NCI-H345 (cell line): Measurements from ENCODE around the gene UBE2J2.
A peak's percentile ranks its signal among the peaks of the same experiment; 100 is the strongest.
"Not testable (repeated sequence)": the region's sequence is repeated elsewhere in the genome, so short reads cannot be mapped to it uniquely, and the experiment has no call there.

ENCODE experiments used
- DNase-seq: peaks from one replicate; lab custom pipeline; 2025; lab: John Stamatoyannopoulos, UW

Gene UBE2J2

DNA sequence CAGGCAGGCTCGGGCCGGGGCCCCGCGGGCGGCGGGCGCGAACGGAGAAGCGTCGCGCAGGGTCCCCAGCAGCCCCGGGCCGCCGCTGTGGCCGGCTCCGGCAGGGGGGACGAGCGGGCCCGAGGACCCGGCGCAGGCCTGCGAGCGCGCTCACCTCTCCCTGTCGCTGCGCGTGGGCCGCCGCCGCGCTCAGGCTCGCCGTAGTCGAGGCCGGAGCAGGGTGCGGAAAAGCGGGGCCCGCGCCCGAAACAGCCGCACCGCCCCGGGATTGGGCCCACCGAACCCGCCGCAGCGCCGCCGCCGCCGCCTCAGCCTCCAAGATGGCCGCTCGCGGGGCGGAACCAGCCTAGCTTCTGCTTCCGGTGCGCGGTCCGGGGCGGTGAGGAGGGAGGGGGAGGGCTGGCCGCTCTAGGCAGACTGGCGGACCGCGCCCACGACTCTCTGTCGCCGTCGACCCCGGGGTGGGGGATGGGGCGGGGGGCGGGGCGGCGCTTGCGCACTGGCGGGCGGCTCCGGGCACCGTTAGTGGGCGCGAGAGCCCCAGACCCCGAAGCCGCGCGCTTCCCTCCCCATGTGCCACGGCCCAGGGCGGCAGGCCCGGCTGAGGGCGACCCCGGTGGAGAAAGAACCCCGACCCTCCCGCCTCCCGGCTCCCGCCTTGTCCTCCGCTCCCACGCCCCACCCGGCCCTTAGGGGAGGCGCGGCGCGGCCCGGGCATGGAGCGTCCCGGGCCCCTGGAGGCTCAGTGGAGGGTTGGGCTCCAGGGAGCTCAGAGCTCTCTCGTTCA, at the start of gene UBE2J2:
TSS of gene UBE2J2 (minus strand) at position 343 of the 787 bp plus-strand sequence. CDS start 5,862 bp downstream, outside the sequence.
- peak; percentile 91 for DNase-seq

DNA sequence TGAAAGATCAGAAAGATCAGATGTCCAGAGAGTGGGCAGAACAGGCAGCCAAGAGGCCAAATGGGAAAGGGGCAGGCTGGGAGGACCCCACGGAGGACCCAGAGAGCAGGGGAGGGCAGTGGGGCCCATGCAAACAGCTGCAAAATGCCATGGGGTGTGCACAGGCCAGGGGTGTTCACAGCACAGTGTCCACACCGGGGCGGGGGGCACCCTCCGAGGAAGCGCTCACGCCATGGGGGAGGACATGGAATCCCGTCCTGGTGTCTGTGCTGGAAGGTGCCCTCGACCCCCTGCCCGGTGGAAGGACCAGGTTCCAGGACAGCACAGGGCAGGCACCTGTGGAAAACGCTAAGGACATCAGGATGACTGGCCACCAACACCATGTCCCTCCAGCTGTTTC, 49.3 kb upstream of the UBE2J2 start:
- DNase-seq = no peak

GRCh38 chr1:1322418-1322817, 48.8 kb upstream of the UBE2J2 start:
- no peak for DNase-seq

DNA sequence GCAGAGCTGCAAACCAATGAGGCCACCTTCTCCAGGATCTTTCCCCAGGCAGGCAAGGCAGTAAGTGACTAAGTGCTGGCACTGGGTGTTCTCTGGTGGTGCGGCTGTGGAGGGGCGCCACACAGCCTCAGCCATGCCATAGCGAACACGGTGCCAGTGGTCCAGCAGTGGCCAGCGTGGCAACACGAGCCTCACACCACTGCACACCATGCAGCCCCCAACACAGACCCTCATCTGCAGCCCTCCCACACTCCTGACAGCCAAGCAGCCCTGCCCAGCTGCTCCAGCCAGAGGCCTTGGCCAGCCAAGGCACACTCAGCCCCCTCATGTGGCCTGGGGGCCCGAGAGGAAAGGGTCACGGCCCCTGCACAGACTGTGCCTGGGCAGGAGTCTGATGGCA, 47.8 kb upstream of the UBE2J2 start:
- DNase-seq = no peak

DNA sequence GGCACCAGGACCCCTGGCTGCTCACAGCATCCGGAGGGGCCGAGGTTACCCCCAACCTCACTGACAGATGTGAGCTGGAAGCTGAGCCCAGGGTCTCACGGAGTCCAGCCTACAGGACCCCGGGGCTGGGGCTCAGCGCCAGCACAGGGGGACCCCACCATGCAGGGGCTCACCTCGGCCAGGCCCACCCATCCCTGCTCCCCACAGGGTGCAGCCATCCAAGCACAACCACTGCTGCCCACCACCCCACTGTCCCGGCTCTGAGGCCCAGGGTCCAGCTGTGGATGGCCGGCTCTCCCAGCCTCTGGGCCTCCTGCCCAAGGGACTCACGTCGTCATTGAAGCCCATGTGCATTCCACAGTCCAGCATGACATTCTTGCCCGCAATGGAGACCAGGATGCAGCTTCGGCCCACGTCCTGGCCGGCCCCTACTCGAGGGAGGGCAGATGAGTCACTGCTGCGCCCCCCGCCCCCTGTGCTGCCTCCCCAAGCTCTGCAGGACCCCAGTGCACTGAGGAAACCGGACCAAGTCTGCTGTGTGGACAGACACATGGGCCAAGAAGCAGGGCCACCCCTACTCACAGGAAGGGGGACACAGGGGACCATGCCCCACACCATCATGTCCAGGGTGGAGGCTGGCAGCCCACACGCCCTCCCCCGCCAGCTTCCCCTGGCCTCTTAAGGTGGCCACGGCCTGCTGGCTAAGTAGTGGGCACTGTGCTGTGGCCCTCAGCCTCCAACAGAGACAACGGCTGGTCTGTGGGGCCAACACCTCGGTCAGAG, 47.2 kb upstream of the UBE2J2 start:
- no peak for DNase-seq

DNA sequence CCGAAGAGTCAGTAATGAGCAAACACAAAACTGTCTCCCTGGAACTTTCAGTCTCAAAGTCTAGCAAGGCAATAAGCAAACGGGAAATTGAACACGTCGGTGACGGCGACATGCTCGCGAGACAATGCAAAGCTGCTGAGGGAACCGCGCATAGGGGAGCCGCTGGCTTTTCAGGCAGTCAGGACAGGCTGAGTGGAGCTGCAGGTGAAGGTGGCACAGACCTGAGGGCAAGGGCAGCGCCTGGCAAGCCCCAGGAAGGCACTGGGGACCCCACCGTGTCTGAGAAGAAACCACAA, 45.9 kb upstream of the UBE2J2 start:
- no peak for DNase-seq

DNA sequence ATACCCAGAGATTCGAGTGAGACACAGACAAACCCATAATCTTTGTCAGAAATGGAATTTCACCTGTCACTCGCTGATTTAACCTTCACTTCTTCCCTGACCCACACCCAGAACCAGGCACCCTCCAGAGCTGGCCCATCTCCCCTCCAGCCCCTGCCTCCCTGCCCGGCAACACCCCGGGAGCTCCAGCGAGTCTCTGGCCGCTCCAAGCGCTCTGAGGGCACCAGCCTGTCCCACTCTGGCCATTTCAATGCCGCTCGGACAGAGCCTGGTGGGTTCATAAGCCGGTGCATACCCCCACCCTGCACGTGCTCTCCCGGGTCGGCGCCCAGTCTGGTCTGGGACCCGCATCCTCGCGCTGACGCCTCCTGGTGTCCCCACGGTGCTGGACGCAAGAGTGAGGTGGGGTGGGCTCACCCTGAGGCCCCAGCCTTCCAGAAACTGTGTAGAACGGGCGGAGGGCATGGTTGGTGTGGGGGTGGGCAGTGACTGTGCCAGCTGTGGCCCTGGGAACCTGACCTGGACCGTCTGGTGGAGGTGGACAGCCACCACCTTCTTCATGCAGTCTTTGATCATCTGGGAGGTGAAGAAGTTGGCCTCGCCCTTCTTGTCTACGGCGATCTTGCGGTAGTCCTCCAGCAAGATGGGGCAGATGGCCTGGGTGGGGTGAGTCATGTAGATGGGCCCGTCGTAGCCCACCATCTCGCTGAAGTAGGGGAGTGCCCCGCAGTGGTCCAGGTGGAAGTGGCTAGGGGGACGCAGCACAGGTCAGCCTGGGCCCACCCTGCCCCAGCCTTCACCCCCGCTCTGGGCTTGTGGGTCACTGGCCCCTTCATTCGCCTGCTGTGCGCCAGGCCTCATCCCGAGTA, 45.4 kb upstream of the UBE2J2 start:
- no peak for DNase-seq

- DNase-seq = peak; percentile 79
These were observed 44.5 kb upstream of the UBE2J2 start for GRCh38 chr1:1318131-1318652.

DNA sequence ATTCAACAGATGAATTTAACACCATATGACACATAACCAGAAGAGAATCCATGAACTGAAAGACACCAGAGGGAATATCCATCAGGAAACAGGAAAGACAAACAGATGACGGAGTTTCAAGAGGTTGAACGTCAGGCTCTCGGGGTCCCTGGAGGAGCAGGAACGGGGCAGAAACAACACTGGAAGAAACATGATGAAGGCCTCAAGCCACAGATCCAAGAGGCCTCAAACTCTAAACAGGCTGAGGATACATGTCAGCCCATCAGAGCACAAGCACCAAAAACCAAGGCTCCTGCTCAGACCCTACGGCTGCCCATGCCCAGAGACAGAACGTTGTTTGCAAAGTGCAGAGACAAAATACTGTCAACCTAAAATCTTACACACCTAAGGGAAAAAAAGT, 43.8 kb upstream of the UBE2J2 start:
- no peak for DNase-seq

GRCh38 chr1:1316199-1316598, 42.5 kb upstream of the UBE2J2 start:
- not testable (repeated sequence) for DNase-seq

DNA sequence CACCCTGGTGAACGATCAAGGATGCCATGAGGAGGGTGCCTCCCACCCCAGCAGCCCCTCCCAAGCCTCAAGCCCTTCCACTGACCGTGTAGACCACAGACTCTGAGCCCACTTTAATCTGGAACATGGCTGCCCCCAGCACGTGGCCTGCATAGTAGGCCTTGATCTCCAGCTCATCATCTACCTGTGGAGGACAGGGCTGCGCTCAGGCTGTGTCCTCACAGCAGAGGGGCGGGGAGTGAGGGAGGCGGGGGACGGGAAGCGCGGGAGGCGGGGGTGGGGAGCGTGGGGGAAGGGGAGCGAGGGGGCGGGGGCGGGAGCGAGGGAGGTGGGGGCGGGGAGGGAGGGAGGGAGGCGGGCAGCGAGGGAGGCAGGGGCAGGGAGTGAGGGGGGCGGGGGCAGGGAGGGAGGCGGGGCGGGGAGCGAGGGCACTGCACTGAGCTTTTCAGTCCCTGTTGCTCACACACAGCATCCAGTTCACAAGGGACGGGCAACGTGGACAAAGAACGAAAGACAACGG, 41.8 kb upstream of the UBE2J2 start:
- no peak for DNase-seq

DNA sequence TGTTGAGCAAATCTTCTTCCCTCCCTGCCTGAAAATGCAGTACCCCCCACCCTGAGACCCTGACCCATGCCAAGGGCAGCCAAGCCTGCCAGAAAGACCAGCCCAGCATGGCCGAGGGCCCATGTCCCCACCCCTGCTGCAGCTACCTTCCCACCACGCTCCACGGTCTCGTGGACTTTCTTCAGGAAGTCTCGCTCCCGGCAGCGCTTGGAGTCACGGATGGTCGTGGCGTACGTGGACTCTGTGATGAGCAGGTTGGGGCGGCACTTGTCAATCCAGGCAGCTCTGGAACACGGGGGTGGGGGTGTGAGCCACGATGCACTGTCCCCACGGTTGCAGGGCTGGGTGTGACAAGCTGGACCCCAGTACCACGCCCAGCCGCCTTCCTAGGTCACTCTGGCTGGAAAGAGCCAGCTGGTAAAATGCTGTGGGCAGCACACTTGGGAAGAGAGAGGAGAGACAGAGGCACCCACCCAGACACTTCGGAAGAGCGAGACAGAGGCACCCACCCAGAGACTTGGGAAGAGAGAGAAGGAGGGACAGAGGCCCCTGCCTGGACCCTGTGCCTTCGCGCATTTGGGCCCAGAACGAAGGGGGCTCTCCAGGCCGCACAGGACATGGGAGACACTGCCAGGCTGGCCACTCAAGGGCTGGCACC, 41.2 kb upstream of the UBE2J2 start:
- DNase-seq = no peak

DNA sequence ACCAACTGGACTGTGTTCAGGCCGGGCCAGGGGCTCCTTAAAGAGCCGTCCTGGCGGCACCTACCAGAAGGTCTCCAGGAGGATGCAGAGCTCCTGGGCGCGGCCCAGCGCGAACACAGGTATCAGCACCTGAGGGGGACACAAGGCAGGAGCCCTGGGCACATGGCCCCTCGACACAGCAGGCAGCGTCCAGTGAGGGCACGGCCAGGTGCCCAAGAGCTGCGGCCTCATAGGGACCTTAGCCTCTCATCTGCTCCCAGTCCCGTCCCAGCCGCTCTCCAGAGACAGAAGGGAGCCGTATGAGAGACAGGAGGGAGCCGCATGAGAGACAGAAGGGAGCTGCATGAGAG, 40.6 kb upstream of the UBE2J2 start:
- no peak for DNase-seq

DNA sequence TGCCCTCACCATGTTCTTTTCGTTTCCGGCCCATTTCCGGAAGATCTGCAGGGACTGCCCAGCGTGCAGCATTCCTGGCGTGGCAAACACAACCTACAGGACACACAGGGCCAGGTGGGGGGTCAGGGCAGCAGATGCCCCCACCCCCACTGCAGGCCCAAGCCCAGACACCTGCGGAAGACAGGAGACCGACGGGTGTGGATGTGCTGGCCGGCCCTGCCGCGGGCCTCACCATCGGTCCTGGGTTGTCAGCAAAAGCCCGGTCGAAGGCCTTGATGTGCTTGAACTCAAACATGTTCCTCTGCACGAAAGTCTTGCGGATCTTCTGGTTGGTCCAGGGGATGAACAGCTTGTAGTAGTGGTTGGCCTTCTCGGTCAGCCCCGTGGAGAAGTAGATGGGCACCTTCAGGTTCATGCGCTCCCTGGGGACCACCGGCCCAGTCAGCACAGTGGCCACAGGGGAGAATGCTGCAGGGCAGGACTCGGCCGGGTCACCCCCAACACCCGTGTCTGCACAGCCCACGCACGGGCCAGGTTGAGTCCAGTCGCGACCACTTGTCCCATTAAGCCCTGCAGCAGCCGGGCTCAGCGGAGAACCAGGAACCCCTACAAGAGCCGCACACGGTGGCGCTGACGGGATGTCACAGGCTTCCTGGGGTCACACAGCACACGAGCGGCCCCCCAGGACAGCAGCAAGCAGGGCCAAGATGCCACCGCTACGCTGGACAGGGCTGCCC, 40.0 kb upstream of the UBE2J2 start:
- DNase-seq = no peak

- no peak for DNase-seq
These were observed 39.0 kb upstream of the UBE2J2 start for GRCh38 chr1:1312450-1313314.

DNA sequence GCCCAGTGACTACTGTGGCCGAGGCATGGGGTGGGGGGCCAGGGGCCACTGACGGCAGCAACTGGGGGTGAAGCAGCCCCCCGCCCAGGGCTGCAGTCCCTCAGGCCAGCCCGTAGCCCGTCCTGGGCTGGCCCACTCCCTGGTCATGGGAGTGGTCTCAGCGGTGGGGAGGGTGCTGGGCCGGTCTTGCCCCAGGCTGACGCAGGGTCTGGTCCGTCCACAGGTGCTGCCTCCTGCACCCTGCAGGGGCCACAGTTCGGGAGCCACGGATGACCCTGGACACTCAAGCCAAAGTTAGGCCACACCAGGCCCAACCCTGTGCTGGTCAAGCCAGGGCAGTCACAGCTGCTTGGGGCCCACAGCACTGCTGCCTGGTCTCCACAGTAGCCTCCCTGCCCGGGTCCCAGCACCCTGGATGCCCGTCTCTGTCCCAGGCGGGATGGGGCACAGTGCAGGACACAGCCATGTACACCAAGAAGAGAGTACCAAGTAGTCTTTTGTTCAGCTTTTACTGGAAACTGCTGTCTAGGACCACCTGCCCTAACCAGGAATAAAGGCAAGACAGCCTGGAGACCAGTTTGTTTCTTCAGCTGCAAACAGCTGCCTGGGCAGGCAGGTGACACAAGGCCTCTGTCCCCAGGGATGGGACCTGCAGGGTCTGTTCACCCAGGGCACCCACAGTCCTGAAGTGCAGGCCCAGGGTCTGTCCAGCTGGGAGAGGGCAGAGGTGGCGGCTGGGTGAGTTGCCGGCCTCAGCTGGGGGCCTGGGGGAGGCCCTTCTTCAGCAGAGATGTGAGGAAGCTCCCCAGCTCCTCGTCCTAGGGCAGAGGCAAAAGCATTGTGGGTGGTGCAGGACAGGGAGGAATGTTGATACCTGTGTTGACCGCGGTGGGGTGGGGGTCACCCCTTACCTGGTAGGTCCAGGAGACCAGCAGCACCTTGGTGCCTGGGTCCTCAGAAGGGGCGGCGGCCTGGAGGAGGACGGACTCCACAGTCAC, 37.8 kb upstream of the UBE2J2 start:
- no peak for DNase-seq

DNA sequence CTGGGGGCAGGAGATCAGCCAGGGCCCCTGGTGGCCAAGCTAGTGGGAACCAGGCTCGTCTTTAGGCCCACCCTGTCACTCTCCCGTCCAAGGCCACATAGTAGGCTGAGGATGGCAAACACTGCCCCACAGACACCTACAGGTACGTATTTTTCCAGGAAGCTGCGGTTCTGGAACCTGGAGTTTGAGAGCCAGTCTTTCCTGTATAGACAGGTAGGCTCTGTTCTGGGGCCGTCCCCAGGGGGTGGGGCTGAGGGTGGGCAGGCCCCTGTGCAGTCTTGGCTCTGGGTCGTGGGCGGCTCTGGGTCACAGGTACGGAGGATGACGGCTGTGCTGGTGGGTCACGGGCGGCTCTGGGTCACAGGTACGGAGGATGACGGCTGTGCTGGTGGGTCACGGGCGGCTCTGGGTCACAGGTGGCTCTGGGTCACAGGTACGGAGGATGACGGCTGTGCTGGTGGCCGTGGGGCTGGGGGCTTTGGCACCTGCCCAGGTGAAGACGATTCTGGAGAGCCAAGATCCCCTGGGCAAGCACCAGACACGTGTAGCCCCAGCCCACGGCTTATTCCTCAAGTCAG, 36.9 kb upstream of the UBE2J2 start:
- no peak for DNase-seq

GRCh38 chr1:1310109-1310385, 36.4 kb upstream of the UBE2J2 start:
- no peak for DNase-seq
